Body of pancreas (tissue), 4 donors: ENCODE measurements around the gene RIMS4.

Experiments
- CTCF ChIP-seq, 7 experiments: fragments of 450-650 bp in 4 of 7; fragments of 200-600 bp in 3 of 7; sonication (generic) in 3 of 7; IDR thresholded peaks; one replicate each; pipeline ENCODE4 v1.5.1; 2016 to 2019; ENCODE audit warnings: antibody characterized with exemption in 7 of 7
- POLR2A ChIP-seq, 3 donors: fragments of 450-650 bp; IDR thresholded peaks; one replicate each; pipeline ENCODE4 v1.6.1; 2016; ENCODE audit warnings: antibody characterized with exemption in 3 of 3, mild to moderate bottlenecking in 2 of 3

GRCh38 chr20:44784688-44785087 is 25.7 kb downstream of the RIMS4 start:
- TF ChIP-seq CTCF (IDR thresholded peaks at IDR 0.05) = no peak
- no peak for TF ChIP-seq POLR2A (IDR thresholded peaks at IDR 0.05)
